ENCODE measurements around the gene GRHL3.
A peak's percentile ranks its signal among the peaks of the same experiment; 100 is the strongest.
"Not testable (repeated sequence)": the region's sequence is repeated elsewhere in the genome, so short reads cannot be mapped to it uniquely, and the experiment has no call there.

Gene GRHL3

GRCh38 chr1:24319312-24319863, at the start of gene GRHL3:
Gene GRHL3, plus strand, starts transcription at chr1:24319357. Its CDS starts 195 bp downstream, at chr1:24319552.
- peak; percentile 34 for DNase-seq

DNA sequence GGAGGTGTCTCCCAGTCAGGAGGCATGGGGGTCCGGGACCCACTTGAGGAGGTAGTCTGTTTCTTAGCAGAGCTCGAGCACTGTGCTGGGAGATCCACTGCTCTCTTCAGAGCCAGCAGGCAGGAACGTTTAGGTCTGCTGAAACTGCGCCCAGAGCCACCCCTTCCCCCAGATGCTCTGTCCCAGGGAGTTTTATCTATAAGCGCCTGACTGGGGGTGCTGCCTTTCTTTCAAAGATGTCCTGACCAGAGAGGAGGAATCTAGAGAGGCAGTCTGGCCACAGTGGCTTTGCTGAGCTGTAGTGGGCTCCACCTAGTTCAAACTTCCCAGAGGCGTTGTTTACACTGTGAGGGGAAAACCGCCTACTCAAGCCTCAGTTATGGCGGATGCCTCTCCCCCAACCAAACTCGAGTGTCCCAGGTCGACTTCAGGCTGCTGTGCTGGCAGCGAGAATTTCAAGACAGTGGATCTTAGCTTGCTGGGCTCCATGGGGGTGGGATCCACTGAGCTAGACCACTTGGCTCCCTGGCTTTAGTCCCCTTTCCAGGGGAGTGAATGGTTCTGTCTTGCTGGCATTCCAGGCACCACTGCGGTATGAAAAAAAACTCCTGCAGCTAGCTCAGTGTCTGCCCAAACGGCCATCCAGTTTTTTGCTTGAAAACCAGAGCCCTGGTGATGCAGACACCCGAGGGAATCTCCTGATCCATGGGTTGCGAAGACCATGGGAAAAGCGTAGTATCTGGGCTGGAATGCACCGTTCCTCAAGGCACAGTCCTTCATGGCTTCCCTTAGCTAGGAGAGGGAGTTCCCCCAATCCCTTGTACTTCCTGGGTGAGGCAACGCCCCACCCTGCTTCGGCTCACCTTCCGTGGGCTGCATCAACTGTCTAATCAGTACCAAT, 44.7 kb upstream of the GRHL3 start:
- DNase-seq, result not testable (repeated sequence)

DNA sequence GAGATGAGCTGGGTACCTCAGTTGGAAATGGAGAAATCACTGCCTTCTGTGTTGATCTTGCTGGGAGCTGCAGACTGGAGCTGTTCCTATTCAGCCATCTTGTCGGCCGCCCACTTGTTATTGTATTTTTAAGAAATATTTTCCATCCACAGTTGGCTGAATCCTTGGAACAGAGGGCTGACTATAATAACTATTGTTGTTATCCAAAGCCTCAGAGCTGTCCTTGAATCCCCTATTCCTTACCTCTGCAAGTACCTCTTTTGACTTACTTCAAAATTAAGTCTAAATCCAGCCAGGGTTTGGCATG, 44.1 kb upstream of the GRHL3 start:
- DNase-seq, result no peak

GRCh38 chr1:24275510-24275909, 43.6 kb upstream of the GRHL3 start:
- DNase-seq, result no peak

GRCh38 chr1:24276791-24277190, 42.4 kb upstream of the GRHL3 start:
- DNase-seq, result no peak

DNA sequence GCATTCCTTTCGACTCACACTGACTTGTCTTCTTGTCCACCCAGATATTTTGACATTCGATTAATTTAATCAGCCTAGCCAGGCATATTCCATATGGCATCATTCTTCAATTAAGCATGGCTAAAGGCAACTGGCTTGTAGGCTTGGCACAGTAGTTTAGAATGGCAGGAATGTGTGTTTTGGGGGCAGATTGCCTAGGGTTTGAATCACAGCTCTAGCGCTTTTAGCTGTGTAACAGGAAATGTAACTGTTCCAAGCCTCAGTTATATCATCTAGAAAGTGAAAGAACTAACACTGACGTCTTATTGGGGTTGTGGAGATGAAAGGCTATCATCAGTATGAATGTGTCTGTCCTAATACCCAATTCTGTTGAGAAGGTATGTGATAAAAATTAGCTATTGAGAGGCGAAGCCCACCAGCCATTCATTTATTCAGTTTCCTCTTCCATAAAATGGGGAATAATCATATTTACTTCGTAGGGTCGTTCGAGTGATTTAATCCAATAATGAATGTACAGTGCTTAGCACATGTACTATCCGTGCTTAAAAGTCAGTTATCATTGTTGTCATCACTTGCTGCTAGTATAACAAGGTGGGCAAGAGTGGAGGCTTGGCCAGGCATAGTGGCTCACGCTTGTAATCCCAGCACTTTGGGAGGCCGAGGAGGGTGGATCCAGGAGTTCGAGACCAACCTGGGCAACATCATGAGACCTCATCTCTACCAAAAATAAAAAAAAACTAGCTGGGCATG, 41.6 kb upstream of the GRHL3 start:
- no peak for DNase-seq

DNA sequence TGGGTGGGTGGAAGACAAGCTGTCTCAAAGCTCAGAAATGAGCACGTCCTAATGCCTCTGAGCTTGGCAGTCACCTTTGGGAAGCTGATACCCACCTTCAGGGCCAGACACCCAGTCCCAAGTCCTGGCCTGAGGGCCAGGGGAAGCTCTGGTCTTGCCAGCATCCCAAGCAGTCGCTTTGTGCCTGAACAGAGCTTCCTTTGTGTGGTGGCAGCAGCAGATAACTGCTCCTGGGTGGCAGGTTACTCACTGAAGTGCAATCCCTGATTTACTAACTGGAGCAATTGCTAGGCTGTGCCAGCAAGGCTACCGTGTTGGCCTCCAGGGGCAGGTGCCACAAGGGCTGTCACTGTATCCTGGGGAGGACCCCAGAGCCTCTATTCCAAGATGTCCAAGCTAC, 40.4 kb upstream of the GRHL3 start:
- DNase-seq, result no peak

DNA sequence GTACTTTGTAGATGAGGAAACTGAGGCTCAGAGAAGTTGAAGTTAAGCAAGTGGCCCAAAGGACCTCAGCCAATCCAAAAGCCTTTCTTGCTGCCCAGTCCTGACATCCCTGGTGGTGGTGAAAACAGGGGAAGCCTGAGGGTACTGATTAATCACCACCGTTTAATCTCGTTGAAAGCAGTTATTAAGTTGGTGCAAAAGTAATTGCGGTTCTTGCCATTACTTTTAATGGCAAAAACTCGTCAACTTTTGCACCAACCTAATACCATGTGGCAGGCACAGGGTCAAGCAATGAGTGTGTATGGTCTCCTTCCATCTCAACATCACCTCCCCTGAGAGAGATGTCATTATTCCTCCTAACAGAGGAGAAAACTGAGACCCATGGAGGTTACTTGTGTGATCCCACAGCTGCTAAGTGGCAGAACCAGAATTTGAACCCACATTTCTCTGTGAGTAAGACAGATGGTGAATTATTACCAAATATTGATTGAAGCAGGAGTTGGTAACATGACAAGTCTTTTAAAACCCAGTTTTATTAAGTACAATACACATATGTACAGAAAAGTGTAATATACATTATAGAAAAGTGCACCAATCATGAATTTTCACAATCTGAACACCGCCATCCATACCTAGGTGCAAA, 39.4 kb upstream of the GRHL3 start:
- DNase-seq, result no peak

DNA sequence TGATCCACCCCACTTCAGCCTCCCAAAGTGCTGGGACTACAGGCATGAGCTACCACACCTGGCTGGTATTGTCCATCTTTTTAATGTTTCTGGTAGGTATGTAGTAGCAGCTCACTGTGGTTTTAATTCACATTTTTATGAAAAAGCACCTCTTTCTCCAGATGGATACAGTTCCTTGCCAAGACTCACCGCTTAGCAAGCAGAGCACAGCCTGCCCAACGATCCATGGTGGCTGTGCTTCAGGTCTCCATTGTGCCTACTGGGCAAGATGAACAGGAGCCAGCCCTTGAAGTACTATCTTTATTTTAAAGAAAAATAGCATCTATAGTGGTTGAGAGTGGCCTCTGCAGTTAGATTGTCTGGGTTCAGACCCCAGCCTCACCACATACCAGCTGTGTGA, 37.6 kb upstream of the GRHL3 start:
- no peak for DNase-seq

DNA sequence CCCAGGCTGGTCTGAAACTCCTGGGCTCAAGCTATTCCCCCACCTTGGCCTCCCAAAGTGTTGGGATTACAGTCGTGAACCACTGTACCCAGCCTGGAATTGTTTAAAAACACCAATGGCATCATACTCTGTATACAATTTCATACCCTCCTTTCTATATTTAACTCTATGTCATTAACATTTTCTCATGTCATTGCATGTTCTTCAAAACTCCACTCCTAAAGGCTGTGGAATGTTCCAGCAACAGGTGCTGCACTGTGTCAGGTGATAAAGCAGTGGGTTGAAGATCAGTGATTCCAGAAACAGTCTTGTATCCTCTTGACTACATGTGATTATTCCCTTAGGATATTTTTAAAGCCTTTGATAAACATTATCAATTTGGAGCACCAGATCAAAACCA, 36.7 kb upstream of the GRHL3 start:
- DNase-seq, result no peak

DNA sequence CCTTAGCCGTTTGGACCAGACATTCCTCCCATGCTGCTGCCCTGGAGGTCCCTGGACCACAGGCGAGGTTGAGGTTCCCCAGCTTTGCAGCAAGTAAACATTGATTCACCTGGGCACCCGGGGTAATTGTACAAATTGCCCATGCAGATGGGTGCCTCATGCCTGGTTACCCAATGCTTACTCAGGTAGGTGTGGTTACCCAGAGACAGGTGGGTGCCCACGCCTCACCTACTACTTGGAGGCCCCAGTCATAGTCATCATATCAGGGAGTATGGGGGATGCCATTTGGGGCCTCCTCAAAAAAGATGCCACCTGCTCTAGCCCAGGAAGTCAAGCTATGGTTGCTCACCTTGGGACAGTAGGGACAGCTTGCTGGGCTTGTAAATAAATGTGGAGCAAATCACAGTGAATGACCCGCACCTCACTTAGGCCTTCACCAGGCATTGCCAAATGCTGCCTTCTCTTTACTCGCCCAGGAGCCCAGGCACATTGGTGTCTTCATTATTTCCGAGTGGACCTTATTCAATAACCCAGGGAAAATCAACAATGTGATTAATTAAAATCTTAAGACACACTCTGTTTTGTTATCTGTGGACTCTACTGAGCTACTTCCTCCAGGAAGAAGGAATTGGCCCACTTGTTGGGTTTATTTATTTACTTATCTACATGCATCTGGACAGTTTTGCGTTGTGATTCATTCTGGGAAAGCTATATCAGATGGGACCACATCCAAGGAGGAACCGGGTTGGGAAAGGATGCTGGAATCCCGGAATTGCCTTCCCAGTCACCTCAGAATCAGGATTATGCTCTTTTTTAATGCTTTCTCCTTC, 35.6 kb upstream of the GRHL3 start:
- DNase-seq, result no peak

GRCh38 chr1:24284156-24284471, 35.0 kb upstream of the GRHL3 start:
- DNase-seq, result no peak

DNA sequence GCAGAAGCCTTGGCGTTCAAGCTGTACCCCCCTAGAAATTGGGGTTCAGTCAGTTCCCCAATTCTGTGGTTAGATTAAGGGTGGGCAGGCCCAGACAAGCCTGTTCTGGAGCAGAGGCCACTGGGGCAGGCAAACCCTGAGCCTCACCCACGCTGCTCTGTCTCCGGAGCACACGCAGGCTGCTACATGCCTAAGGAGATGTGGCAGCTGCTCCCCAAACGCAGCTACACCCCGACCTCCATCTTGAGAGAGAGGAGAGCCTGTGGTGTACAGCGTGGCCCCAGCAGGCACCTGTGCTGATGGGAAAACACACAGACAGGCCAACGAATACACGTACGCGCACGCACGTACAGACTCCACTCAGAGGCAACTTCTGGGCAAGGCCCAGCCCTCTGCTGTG, 33.9 kb upstream of the GRHL3 start:
- DNase-seq, result no peak

DNA sequence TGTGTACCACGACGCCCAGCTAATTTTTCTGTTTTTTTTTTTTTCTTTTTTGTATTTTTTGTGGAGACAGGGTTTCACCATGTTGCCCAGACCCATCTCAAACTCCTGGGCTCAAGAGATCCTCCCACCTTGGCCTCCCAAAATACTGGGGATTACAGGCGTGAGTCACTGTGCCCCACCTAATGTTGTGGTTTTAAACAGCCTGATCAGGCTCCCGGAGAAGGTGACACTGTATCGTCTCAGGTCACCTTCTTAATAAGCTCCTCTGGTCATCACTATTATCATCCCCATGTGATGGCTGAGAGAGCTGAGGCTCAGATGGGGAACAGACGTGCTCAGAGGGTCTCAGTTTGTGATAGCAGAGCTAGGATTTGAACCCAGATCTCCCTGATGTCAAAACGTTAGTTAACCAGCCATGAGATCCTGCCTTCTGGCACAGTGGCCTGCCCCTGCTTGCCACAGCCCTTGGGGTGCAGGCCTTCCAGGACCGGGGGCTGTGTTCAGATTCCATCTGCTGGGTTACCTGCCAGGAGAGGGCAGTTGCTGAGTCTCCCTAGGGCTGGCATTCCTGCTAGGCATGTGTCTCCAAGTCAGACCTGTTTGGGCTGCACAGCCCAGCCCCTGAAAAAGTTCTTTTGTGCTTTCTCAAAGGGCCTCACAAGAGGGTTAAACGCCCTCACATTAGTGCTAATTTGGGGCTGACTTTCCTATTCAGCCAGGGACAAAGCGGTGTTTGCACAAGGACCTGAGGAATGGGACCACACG, 32.7 kb upstream of the GRHL3 start:
- no peak for DNase-seq

DNA sequence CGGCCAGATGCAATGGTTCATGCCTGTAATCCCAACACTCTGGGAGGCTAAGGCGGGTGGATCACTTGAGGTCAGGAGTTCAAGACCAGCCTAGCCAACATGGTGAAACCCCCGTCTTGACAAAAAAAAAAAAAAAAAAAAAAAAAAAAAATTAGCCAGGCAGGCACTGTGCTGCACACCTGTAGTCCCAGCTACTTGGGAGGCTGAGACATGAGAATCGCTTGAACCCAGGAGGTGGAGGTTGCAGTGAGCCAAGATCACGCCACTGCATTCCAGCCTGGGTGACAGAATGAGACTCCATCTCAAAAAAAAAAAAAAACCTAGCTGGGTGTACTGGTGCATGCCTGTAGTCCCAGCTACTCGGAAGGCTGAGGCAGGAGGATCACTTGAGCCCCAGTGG, 31.4 kb upstream of the GRHL3 start:
- not testable (repeated sequence) for DNase-seq

DNA sequence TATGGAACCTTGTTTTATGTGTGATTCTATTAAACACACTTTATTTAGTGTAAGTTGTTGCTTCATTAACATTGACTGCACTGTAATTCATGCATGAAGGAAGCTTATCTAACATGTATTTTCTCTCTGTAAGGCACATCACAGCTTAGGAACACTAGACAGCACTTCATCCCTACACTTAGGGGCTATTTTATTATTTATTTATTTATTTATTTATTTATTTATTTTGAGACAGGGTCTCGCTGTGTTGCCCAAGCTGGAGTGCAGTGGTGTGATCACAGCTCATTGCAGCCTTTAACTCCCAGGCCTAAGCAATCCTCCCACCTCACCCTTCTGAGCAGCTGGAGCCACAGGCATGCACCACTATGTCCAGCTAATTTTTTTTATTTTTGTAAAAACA, 30.7 kb upstream of the GRHL3 start:
- no peak for DNase-seq

GRCh38 chr1:24289937-24290595, 29.1 kb upstream of the GRHL3 start:
- no peak for DNase-seq

GRCh38 chr1:24290933-24291487, 28.1 kb upstream of the GRHL3 start:
- no peak for DNase-seq

GRCh38 chr1:24292103-24292502, 27.1 kb upstream of the GRHL3 start:
- DNase-seq, result no peak

GRCh38 chr1:24292887-24293286, 26.3 kb upstream of the GRHL3 start:
- no peak for DNase-seq

Measured in NCI-H1048 (cell line).